Jurkat, Clone E6-1 (cell line): ENCODE data around the gene MAPKAPK3. TPM values are rescaled to one million over a fixed set of nuclear protein-coding genes. Genes with fewer than 3 reads are reported as not detected.
A peak's percentile ranks its signal among the peaks of the same experiment; 100 is the strongest.

Experiments
- DNase-seq: peaks from one replicate; pipeline ENCODE4 v3.0.0-alpha.2; 2011; ENCODE audit warnings: low read depth, low spot score
- H3K4me3 ChIP-seq: 2 replicates; pipeline ENCODE4 v1.5.1; 2011; ENCODE audit warnings: mild to moderate bottlenecking, low read length, control low read depth, moderate library complexity
- polyA plus RNA-seq: library from polyadenylated mRNA; unstranded; fragments of >200 nt; gene quantifications from one replicate; pipeline ENCODE4 v1.2.1, GENCODE V29; 2012; ENCODE audit warnings: missing spikeins; ENCODE audit not compliant: insufficient read length, insufficient read depth

The MAPKAPK3 gene
- polyA plus RNA-seq: 69.3 TPM

DNA sequence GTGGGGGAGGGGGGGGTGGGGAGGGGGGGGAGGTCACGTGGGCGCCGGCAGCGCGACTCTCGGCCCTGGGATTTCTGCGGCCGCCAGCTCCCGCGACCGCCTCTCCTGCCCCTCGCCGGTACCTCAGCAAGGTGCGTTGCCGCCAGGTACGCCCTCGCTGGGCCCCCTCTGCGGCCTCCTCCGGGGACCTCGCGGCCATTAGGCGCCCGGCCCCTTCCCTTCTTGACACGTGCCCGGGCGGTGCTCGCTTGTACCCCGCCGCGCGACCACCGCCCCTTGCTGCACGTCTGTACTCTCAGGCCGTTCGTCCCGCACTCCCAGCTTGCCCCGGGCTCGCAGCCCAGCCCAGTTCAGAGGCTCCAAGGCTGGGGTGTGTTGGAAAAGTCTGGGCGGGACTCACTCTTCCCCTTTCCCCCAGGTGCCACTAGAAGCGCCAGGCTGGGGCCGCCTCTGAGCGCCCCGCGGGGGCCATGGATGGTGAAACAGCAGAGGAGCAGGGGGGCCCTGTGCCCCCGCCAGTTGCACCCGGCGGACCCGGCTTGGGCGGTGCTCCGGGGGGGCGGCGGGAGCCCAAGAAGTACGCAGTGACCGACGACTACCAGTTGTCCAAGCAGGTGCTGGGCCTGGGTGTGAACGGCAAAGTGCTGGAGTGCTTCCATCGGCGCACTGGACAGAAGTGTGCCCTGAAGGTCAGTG, at the start of gene MAPKAPK3:
MAPKAPK3 (plus strand) TSS at position 56 of the 696 bp plus-strand sequence; CDS start at position 471, 415 bp downstream.
- peak within 1 kb of the TSS; percentile 96 for H3K4me3 ChIP-seq
- no peak for DNase-seq

DNA sequence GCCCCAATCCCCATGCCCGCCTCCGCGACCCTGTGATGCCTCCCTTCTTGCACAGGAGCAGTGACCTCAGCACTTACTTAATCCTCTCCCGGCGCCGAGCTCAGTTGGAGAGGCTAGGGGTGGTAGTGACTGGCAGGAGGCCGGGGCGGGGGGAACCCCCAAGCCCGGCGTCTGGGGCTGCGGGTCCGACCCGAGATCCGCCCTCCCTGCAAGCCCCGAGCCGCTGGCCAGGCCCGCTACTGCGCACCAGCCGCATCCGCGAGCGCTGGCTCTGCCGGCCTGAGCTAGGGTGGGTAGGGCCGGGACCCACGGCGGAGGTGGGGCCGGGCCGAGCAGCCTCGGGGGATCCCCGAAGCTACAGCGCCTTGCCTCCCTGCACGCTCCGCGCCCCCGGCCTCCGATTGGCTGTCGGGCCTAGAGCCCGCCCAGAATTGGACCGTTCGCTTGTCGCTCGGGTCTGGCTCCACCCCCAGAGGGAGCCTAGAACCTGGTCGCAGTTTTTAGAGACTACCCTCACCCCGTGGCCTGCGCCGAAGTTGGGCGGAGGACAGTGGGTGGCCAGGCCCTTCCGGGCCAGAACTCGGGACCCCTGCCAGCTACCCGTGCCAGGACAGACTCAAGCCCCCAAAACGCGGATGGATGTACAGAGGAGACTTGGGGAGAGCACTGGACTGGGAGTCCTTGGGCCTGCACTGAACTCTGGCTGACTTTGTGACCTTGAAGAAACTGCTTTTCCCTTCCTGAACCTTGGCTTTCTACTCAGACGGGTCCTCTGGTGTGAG, 49.4 kb upstream of the MAPKAPK3 start, which contains the start of gene C3orf18:
C3orf18 (minus strand) TSS at position 362 of the 782 bp plus-strand sequence. CDS start 2,048 bp downstream, outside the sequence.
- peak within 1 kb of the TSS; percentile 66 for H3K4me3 ChIP-seq
- DNase-seq: peak; percentile 85

DNA sequence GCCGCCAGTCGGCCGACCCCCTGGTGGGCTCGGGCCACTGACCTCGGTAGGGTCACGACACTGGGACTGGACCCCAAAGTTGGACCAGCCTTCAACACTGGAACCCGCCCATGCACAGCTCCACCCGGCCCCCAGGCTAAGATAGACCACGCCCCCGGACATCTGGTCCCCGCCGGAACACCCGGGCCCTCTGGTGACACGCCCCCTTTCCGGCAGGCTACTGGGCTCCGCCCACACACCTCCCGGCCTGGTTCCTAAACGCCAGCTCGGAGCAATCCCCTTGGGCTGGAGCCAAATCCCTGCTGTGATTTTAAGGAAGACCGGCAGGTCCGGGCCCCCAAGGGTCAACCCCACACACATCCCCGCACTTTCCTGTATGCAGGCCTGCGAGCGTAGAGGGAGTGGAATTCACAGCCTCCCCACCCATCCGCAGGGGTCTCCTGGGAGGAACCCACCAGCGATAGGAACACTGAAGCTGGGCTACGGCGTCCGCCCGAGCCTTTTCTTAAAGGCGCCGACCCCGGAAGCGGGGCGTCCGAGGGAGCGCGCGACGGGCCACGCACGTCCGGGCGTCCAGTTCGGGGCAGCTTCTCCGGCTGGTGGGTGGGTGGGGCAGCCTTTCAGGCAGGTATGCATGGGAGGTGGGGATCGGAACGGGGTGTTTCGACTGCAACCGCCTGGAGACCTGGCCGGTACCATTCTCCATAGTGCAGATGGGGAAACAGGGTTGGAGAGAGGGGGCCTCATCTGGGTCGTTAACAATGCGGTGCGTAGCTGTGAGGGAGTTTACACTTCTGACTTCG, 47.8 kb upstream of the MAPKAPK3 start, which contains the start of gene HEMK1:
HEMK1 (plus strand) TSS at position 576 of the 803 bp plus-strand sequence. CDS start 1,583 bp downstream, outside the sequence.
- H3K4me3 ChIP-seq: peak within 1 kb of the TSS; percentile 66
- DNase-seq: peak; percentile 86

DNA sequence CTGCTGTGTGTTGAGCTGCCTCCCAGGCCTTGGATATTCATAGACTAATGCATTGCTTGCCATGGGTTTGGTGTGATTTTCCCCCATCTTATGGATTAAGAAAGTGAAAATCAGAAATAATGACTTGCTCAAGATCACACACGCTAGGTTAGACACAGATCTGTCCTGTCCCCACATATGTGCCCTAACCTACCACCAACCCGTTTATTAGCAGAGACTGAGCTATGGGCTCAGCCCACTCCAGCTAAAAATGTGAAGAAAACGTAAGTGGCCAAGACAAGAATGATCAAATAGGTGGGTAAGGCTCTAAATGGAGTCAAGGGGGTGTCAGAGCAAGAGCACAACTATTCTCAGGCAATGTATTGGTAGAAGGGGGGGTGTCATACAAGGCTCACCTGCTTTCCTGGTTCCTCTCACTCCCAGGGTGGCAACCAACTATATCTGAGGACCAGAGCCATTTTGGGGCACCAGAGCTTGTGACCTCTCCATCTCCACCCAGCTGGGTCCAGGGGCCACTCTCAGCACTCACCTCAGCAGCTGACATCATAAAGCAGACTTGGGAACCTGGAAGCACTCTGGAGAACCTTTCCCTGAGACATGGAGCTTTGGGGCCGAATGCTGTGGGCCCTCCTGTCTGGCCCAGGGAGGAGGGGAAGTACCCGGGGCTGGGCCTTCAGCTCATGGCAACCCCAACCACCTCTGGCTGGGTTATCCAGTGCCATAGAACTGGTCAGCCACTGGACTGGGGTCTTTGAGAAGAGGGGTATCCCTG, 46.3 kb upstream of the MAPKAPK3 start:
- DNase-seq: no peak
- peak overlapping the region; percentile 66 for H3K4me3 ChIP-seq

DNA sequence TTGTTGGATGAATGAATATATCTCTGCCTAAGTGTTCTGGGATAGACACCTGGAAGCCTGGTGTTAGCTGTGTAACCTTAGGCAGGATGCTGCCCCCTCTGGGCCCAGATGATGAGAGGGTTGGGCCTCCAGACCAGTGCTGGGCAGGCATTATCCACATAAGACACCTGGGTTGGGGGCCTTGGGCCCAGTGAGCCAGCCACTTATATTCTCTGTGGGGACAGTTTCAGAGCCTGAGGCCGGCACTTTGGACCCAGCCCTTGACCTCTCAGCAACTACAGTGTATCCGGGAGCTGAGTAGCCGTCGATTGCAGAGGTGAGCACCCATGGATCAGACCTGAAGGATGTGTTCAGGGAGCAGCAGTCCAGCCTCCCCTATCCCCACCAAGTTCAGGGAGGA, 45.5 kb upstream of the MAPKAPK3 start:
- no peak for DNase-seq
- no peak overlapping the region for H3K4me3 ChIP-seq

DNA sequence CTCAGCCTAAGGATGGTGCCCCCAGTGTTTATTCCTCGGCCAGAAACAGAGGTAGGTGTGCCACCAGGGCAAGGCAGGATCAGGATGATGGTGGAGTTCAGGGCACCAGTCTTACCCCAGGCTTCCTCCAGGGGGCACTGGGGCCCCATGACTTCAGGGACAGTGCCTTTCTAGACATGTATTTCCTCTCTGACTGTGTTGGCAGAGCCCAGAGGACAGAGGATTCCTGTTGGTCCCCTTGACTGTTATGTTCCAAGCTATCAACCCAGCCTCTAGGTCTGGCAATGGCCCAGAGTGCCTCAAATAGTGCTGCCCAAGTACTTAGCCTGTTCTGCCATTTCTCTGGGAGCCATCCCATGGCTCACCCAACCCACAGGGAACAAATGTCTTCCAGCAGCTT, 44.8 kb upstream of the MAPKAPK3 start:
- no peak overlapping the region for H3K4me3 ChIP-seq
- DNase-seq: peak; percentile 54

DNA sequence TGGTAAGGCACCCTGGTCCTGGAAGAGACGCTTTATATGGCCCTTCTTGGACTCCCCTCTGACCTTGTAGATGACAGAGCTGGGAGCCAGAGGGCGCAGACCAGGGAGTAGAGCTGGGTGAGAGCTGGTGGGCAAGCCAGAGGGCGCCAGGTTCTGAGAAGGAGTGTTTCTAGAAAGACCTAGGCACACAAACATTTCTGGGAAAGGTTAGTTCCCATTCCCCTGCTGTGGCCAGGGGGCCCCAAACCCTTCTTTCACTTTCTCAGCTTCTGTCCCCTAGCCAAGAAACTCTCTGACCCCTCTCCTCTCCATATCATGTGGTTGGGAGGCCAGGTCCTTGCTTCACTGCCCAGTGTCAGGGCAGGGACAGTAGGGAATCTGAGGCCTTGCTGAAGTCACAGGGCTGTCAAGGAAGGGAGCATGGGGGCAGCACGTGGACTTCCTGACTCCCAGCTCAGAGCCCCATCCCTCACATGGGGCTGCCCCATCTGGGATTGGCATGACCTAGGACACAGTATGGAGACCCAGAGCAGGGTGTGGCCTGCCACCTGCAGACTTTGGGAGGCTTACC, 44.1 kb upstream of the MAPKAPK3 start:
- no peak overlapping the region for H3K4me3 ChIP-seq
- DNase-seq: no peak

DNA sequence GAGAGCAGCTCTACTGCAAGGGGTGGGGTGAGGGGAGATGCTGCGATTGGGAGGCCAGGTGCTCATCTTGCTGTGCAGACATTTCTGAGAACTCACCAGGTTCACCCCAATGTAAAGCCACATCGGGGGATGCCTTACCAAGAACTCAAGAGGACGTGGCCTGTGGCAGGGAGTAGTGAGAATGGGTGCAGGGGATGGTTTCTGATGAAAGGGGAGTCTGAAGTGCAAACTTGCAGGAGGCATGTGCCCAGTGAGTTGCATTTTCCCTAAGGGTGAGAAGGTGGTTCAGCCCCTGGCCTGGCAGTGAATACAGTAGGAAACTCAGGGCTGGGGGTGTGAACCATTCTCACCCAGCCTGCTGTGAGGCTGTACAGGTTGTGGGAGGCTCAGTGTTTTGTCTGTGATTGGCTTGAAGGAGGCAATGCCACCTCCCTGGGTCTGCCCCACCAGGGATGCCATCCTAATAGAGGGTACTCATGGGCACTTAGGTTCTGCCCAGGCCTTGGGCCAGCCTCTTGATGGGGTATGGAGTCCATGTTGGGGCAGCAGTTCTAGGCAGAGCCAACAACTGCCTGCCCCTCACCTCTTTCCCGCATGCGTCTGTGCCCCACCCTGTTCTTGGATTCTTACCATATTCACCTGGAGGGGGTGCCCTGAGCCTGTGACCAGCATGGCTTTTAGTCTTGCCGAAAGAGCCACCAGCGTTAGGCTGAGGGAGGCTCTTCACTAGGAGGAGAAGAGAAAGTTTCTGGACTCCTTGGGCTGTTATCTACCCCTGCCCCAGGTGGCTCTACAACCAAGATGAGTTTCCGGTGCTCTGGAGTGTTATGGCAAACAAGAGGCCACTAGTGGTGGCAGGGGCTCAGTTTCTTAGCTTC, 43.1 kb upstream of the MAPKAPK3 start:
- peak; percentile 20 for DNase-seq

DNA sequence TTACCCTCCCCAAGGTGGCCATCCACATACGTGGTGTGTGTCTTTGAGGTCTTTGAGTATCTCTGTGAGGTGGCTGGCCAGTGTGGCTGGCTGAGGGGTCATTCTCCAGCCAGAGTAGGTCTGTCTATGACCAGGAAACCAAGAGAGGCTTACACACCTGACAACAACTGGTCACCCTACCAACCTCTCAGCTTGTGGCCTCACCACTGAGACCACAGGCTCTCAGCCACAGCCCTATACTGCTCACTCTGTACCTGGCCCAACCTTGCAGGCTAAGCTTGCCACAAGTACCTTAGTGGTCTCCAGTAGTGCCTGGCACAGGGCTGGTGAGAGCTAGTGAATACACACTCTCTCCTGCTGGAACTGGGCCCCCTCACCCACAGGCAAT, 42.5 kb upstream of the MAPKAPK3 start:
- H3K4me3 ChIP-seq: no peak overlapping the region
- DNase-seq: no peak

More for the DNA sequence above, 43.1 kb upstream of the MAPKAPK3 start:
- H3K4me3 ChIP-seq: no peak overlapping the region

DNA sequence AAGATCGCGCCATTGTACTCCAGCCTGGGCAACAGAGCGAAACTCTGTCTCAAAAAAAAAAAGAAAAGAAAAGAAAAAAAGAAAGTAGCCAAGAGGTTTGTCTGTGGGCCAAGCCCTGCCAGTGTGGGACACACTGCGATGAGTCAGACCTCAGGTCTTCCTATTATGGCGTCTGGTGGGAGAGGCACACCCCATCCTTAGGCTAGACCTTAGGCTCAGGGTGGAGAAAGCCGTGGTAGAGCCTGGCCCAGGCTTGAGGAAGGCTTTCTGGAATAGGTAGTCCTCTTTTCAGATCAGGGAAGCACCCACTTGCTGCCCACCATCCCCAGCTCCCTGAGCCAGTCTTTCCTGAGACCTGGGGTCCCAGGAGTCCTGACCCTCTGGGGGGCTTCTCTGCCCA, 41.6 kb upstream of the MAPKAPK3 start:
- DNase-seq: no peak

DNA sequence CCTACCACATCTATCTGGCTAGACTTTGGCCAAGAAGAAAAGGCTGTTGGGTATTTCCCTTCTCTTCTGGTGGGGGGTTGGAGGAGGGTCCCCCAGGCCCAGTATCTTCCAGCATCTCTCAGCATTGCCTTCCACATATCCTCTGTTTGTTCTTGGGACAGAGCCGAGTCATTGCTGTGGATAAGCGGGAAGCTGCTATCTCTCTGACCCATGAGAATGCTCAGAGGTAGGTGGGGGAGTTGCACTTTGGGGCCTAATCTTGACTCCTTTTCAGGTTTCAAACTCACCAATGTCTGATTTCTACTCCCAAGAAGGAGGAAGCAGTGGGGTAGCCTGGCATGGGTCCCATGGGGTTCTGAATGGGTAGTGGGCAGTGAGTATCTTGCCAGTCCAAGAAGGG, 39.6 kb upstream of the MAPKAPK3 start:
- DNase-seq: no peak
- H3K4me3 ChIP-seq: no peak overlapping the region

More for the DNA sequence above, 41.6 kb upstream of the MAPKAPK3 start:
- no peak overlapping the region for H3K4me3 ChIP-seq

DNA sequence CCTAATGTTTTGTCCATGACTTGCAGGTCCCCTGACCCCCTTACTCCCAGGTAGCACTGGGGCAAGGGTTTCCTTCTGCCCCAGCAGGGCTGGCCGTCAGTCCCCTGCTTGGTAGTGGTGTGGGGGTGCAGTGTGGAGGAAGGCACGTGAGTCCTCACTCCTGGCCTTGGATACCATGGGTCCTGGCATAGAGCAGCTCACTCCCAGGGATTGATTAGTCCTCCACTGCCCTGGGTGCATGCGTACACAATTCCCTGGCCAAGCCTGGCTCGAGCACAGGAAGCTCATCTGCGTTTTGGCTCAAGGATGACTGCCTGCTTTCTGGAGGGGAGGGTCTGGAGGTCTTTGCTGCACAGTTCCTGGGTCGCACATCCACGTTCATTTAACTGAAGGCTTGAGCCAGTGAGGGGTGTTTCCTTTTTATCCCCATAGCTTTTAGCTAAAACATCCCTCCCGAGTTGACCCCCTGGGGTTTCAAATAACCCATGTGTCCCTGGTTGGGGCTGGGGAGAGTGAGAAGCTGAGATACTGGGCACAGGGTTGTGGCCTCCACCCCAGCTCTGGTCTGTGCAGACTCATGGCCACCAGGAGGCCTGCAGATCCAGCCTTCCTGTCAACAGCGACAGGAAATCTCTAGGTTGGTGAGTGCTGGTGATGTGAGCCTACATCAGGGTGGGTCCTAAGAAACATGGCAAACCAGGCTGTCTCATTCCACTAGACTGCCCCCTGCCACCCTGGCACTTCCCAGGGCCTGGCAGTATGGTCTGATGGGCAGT, 36.1 kb upstream of the MAPKAPK3 start:
- DNase-seq: no peak
- H3K4me3 ChIP-seq: no peak overlapping the region

DNA sequence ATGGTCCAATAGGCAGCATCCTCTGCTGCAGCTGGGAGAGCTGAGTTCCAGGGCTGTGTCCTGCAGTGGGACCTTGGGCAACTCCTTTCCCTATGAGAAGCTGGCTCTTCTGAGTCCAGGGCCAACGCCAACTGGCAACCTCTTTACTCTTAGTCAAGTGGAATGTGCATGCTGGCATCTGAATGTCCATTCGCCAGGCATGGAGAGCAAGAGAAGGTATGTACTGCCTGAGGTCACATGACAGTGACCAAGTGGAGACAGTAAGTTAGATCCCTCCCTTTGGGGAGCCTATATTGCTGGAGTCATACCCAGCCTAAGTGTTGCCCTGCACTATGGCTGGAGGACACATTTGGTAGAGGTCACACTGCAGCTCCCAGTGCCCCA, 35.5 kb upstream of the MAPKAPK3 start:
- H3K4me3 ChIP-seq: no peak overlapping the region
- no peak for DNase-seq

DNA sequence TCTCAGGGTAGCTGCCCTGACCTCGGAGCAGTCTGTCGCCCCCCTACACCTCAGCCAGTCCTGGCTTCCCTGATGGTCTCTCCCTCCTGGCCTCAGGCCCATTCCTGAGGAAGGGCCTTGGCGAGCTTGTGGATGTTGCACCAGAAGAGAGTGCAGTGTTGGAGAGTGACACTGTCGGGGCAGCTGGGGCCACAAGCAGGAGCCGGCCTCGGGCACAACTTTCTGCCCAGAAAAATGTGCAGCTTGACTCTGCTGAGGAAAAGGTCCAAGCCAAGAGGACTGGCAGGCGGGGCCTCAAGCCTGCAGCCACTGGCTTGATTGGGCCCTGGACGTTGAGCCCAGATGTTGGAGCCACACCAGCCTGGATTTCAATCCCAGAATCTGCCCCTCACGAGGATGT, 34.9 kb upstream of the MAPKAPK3 start:
- H3K4me3 ChIP-seq: no peak overlapping the region
- DNase-seq: no peak

DNA sequence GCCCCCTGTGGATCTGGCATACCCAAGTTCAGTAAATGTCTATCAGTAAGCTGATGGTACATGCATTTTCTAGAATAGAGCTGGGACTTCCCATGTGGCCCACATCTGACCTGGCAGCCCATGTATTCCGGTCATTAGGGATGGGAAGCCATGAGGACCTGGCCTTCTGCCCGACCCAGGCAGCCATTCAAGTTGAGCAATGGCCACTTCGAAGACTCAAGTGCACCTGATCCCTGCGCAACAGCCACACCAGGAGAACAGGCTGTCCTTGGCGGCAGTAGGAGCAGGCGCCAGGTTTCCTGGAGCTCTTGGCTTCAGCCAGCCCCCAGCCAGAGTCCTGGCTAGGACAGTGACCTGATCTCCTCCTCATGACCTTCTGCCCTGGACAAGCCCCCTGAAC, 33.1 kb upstream of the MAPKAPK3 start:
- no peak overlapping the region for H3K4me3 ChIP-seq
- no peak for DNase-seq

DNA sequence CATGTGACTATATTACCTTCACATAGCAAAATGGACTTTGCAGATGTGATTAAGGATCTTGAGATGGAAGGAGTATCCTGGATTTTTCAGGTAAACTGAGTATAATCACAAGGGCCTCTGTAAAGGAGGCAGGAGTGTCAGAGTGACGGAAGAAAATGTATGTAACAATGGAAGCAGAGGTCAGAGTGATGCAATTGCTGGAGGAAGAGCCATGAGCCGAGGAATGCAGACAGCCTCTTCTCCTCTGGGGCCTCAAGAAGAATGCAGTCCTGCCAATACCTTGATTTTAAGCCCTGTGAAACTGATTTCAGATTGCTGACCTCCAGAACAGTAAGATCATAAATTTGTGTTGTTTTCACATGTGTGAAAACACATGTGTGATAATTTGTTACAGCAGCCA, 32.6 kb upstream of the MAPKAPK3 start:
- no peak for DNase-seq
- no peak overlapping the region for H3K4me3 ChIP-seq
